Activated CD4-positive, alpha-beta T cell treated with anti-CD3 and anti-CD28 coated beads for 24 hours (primary cell): ENCODE measurements around the gene ADO.
A peak's percentile ranks its signal among the peaks of the same experiment; 100 is the strongest.

ENCODE experiments used
- DNase-seq, 2 donors: peaks; one replicate each; pipeline ENCODE4 v3.0.0-alpha.2; 2020; ENCODE audit warnings: low read depth in 2 of 2

ADO gene

GRCh38 chr10:62818426-62819011 lies 14.0 kb downstream of the ADO start:
- peak in 1 of 2 donors; percentile 44 for DNase-seq

DNA sequence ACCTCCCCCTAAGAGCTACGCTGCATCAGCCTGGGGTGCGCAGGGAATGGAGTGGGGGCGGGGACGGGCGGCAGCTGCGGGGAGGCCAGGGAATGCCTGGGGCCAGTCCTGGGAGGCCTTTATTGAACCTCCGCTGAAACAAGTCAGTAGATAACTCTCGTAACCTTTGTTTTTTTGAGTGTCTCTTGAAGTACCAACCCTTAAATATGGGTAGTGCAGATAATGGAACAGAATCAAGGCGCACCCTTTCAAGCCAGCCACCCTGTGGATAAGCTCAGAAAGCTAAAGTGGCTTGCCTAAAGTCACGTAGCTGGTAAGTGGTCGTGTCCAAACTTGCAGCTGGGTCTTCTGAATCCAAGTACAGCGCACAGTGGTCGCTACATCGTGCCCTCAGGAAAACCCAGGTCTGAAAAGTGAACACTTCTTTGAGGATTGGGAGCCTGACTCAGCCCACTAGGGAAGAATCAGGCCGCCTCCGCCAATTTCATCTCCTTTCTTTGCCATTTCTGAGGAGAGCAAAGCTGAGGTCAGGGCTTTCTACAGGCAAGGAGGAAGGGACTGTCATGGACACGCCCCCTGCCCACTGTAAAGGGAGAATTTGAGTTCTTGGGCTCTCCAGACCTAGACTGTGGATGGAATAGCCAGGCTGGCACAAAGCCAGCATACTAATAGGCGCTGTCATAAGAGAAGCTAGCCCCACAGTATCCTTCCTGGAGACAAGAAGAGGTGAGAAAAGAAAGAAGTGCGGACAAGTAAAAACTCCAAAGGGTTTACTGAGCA lies 14.8 kb downstream of the ADO start:
- DNase-seq, result no peak

GRCh38 chr10:62820586-62820985 lies 16.1 kb downstream of the ADO start:
- no peak for DNase-seq

DNA sequence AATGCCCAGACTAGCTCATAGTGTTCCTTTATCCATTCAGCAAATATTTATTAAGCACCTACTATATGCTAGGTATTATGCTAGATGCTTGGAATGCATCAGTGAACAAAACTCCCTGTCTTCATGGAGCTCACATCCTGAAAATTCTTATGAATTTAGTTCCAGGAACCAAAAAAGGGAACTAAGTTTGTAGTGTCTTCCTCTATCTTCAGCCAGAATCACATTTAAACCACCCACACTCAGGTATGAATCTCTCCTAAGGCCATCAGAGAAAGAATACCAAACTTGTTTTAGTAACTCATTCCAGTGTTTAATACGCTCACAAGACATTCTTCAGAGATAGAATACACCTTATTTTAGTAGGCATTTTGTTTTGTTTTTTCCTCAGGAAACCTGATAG lies 21.8 kb downstream of the ADO start:
- no peak for DNase-seq

GRCh38 chr10:62829622-62830021 lies 25.1 kb downstream of the ADO start:
- no peak for DNase-seq

DNA sequence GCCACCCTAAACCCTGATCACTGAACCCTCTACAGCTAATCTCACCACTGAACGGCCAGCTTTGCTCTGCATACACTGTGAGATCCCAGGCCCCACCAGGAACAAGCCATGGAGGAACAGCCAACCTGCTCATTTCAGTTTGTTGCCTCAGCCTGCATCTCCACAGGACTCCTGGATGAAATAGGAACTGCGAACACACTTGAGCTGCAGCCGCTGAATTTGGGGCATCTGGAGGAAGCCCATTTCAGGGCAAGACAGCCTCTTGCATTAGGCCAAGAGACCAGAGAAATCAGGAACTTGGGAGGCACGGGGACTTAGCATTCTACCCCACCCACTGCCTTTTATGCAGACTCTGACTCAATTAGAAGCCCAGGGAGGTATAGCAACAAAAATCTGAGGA lies 26.2 kb downstream of the ADO start:
- no peak for DNase-seq

DNA sequence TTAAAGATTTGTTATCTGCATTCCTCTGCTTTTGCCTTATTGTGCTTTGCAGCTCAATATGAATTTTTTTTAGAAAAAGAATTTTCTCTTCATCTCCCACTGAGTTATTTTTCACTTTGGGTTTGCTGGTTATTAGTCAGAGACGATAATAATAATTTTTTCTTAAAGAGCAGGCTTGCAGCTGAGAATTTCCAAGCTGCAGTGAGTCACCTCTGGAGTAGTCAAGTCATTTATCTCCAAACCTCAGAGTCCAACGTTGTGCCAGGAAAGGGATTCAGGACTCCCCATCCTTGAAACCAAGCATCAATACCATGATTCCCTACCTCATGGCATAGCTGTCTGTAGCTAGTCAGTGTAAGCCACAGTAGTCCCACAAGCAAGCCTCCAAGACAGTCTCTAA lies 26.8 kb downstream of the ADO start:
- DNase-seq, result no peak

GRCh38 chr10:62839590-62839989 lies 35.1 kb downstream of the ADO start:
- DNase-seq, result no peak

DNA sequence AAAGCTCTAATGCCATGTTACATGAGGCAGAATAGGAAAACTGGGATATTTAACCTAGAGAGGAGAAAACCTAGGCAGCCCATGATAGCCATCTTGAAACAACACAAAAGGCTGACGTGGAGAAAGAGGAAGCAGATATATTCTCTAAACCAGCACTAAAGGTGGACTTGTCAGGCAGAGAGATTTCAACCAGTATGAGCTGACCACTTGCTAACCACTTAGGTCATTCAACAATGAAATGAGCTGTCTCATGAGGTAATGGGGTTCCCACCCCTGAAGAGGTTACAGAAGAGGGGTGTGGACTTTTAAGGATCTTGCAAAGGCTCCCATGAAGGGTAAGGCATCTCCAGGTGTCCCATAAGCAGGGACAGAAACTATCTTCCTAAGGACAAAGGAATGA lies 38.5 kb downstream of the ADO start:
- DNase-seq, result no peak

DNA sequence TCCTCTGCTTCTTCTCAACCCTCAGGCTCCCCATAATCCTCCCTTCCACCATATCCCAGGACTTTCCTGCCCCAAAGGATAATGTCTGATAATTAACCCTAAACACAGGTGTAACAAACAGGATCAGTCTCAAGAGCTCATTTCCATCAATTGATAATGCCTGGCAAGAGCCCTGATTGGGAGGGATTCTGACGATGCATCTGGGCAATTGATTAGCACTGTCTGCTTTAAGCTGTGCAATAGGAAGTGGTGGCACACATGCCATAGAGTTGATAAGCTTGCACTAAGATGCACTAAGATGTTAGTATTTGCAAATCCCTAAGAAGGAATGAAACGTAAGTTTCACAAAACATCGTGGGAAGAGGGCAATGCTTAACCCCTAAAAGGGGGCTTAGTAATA lies 39.1 kb downstream of the ADO start:
- no peak for DNase-seq

DNA sequence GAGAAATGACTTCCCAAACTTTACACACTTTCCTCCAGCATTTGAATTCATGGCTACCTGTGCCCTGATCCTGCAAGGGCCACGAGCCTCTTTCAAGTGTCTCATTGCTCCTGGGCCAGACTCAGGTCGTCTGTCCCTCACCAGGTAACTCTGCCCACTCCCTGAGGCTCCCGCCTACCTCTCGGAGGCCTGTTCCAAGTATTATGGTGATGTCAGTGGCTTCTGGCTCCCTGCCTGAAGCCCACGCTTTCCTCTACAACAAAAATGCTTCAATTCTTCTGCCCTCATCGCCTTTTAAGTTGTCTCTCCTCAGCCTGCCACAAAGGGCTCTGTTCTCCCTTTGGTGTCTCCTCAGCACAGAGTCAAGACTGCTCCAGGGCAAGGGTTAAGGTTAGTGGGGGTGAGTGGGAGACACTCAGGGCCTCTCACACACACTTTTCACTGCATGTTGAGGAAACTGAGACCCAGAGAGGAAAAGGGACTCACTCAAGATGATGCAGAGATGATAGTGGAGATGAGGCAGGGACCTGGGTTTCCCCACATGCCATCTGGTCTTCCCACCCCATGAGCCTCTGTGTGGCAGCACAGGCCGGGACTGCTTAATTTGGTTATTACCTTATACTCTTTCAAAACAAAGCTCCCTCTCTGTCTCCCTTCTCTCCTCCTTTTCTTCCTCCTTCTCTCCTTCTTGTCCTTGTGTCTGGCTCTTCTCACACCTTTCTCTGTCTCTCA lies 39.9 kb downstream of the ADO start:
- no peak for DNase-seq

- DNase-seq, result no peak
These were observed 42.9 kb downstream of the ADO start for GRCh38 chr10:62847433-62847832.

DNA sequence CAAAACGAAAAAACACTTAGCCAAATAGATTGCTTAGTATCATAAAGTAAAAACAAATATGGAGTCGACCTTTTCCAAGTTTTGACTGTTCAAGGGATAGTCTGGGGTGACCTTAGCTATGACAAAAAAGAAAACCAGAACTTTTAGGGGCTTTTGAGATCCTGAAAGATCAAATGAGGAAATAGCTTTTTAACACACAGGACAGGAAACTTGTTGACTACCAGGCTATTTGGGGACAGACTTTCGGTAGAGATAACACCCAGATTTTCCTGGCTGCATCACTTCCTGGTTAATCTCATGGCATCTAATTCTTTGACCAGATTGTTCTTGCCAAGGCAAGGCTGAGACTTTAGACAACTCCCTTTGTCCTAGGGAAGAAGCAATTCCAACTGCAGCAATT lies 46.1 kb downstream of the ADO start:
- DNase-seq, result no peak

DNA sequence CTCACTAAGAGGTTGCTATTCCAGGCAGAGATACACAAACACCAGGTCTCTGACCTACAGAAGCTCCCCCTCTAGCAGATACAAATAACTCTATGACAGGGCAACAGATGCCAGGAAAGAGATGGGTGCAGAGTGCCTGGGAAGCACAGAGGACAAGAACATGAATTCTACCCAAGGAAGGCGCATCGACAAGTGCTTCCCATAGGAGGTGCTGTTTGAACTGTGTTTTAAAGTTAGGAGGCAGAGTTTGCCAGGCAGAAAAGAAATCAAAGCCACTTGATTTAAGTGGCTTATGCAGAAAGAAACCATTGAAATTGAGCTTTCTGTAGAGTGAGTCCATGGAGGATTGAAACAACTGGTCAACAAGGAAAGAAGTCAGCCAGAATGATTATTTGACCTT lies 46.9 kb downstream of the ADO start:
- DNase-seq, result no peak

- DNase-seq, result no peak
These were observed 48.6 kb downstream of the ADO start for GRCh38 chr10:62852961-62853702.

DNA sequence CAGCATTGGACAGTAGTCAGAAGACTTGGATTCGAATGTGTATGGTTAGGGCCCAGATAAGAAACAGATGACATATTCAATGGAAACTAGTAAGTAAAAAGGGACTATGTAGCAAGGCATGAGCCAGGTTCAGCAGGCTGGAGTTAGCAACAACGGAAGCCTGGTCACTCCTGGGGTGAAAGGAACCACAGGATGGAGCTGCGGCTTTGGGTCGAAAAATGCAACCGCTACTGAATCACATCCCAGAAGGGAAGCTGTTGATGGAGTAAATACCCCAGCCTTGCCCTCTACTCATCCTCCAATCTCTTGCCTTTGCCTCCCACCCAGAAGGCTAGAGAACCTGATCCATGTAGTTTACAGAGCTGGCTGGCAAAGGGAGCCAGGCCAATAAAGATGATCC lies 49.2 kb downstream of the ADO start:
- peak in 1 of 2 donors; percentile 40 for DNase-seq

- DNase-seq, result no peak
These were observed 51.5 kb downstream of the ADO start for GRCh38 chr10:62856021-62856420.
